Measurements from ENCODE around the gene ULBP1. TPM values are rescaled to one million over a fixed set of nuclear protein-coding genes. Genes with fewer than 3 reads are reported as not detected.
"Not testable (repeated sequence)": the region's sequence is repeated elsewhere in the genome, so short reads cannot be mapped to it uniquely, and the experiment has no call there.

Gene ULBP1
- total and polyA plus RNA-seq, 2 donors from 2014 or later: 0.47 to 0.72 TPM

DNA sequence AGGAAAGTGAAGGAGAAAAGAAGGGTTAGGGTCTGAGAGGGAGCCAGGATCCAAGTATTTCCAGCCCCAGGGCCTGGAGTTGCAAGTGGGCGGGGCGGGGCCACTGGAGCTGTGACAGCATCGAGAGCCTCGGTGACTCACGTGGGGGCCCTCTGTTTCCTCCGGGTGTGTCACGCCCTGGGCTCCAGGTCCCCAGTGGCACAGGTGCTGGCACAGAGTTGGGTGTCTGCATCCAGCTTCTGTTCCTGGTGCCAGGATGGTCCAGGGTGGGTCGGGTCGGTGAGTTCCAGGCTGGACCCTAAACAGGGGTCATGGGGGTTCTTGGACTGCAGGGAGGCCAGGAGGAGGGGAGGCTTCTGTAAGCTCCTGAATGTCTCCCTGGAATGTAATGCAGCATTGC, 44.8 kb downstream of the ULBP1 start:
- no peak overlapping the region for H3K27ac ChIP-seq (ENCODE audit: low read depth in 2 of 2, low read length in 2 of 2)
- no peaks in the 10 kb centered on the region for H3K9me3 ChIP-seq (ENCODE audit: control insufficient read depth in 2 of 3, insufficient read depth in 1 of 3, low read length in 3 of 3)
- TF ChIP-seq, protein P1, sequence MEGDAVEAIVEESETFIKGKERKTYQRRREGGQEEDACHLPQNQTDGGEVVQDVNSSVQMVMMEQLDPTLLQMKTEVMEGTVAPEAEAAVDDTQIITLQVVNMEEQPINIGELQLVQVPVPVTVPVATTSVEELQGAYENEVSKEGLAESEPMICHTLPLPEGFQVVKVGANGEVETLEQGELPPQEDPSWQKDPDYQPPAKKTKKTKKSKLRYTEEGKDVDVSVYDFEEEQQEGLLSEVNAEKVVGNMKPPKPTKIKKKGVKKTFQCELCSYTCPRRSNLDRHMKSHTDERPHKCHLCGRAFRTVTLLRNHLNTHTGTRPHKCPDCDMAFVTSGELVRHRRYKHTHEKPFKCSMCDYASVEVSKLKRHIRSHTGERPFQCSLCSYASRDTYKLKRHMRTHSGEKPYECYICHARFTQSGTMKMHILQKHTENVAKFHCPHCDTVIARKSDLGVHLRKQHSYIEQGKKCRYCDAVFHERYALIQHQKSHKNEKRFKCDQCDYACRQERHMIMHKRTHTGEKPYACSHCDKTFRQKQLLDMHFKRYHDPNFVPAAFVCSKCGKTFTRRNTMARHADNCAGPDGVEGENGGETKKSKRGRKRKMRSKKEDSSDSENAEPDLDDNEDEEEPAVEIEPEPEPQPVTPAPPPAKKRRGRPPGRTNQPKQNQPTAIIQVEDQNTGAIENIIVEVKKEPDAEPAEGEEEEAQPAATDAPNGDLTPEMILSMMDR (IDR thresholded peaks at IDR 0.05; ENCODE audit: borderline replicate concordance, extremely low read depth, insufficient read depth): no peak
- FAIRE-seq (no peak), DNase-seq (no peak)
- no peak overlapping the region for H3K4me3 ChIP-seq (ENCODE audit: low read length in 3 of 3)
- no peak overlapping the region for H3K9ac ChIP-seq (ENCODE audit: low read length in 3 of 3)
- peaks cover 32% of the 10 kb centered on the region for H3K27me3 ChIP-seq (ENCODE audit: control insufficient read depth, insufficient read depth, low read length)
- intact Hi-C loops (cut with DNase I): loop anchor here (5.0 kb wide), 1 partner anchor 71 kb away; no protein-coding TSS in a partner anchor
- peaks cover 0 to 6% (median 0%) of the 10 kb centered on the region in 3 donors for H3K4me1 ChIP-seq (ENCODE audit: control insufficient read depth in 2 of 3, insufficient read depth in 2 of 3, low read depth in 1 of 3, low read length in 3 of 3)
- no peaks in the 10 kb centered on the region for H3K36me3 ChIP-seq (ENCODE audit: control insufficient read depth in 2 of 3, insufficient read depth in 3 of 3, low read length in 3 of 3)

DNA sequence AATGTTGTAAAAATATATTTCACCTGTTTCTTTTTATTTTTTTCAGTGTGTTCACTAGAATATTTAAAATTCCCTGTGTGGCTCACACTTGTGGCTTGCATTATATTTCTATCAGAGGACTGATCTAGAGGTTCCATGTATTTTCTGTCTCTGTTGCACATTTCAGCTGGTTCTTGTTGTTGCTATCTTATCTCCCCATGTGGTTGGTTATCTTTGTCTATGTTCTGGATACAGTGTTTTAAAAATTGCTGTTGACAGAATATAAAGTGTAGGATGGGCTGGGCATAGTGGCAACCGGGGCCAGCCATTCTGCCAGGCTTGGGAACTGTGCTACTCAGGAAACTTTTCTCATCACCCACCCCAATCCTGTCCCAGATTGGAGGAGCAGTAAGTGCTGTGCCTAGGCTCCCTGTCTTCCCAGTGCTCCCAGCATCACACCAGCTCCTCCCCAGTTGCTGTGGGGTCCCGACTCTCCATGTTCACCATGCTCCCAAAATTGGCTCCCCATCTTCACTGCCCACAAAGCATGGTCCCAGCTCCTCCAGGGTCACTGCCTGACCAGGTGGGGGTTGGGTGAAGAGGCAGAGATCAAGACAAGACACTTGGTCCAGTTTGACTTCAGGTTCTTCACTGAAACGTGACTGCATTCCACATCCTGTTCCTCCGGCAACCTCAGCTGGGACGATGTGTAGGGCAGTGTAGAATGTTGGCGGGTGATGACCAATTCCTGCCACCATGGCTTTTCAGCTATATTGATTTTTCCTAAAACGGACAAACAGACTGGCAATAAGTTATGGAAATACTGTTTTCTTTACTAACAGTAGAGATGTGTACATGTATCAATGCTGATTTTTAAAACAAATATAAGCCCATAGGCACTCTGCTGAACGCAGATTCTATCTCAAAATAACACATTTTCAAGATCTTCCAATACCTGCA, 49.4 kb downstream of the ULBP1 start:
- intact Hi-C loops (cut with DNase I); H3K27ac ChIP-seq (ENCODE audit: low read depth in 2 of 2, low read length in 2 of 2); H3K4me1 ChIP-seq (ENCODE audit: control insufficient read depth in 2 of 3, insufficient read depth in 2 of 3, low read depth in 1 of 3, low read length in 3 of 3); DNase-seq; H3K9me3 ChIP-seq (ENCODE audit: control insufficient read depth in 2 of 3, insufficient read depth in 1 of 3, low read length in 3 of 3); H3K9ac ChIP-seq (ENCODE audit: low read length in 3 of 3); FAIRE-seq; H3K36me3 ChIP-seq (ENCODE audit: control insufficient read depth in 2 of 3, insufficient read depth in 3 of 3, low read length in 3 of 3); H3K4me3 ChIP-seq (ENCODE audit: low read length in 3 of 3): not testable (repeated sequence)
- peaks cover 48% of the 10 kb centered on the region for H3K27me3 ChIP-seq (ENCODE audit: control insufficient read depth, insufficient read depth, low read length)

DNA sequence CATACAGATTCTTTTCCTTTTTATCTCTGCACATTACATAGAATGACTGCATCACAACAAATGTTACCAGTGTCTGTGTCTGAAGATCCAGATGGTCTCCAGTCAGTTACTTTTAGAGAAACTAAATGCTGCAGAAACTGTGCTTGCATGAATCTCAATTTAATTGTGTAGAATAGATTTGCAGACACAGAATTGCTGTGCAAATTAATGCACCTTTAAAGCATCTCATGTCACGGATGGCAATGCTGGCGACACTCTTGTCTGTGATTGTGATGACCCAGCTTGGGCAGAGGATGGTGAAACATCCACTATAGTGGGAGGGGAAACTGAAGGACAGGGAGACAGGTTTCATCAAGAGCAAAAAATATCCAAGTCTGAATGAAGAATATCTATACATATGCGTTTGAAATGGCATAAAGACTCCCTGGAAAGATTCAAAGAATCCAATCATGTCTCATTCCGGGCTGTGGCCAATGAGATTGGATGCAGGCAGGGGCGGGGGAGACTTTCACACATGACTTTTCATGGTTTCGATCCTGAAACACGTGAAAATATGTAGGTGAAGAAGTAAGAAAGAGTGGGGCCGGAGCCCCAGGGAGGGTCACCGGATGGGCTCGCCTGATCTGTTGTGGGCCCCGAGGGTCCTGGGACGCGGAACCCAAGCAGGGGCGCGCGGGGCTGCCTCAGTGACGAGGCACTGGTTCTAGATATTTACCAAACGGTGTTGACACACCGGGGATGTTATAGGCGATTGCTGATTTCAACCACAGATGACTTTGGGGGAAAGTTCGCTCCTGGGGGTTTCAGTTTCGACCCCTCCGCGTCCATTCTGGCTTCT, 50.3 kb downstream of the ULBP1 start:
- H3K27ac ChIP-seq (ENCODE audit: low read depth in 2 of 2, low read length in 2 of 2); H3K9ac ChIP-seq (ENCODE audit: low read length in 3 of 3); H3K4me1 ChIP-seq (ENCODE audit: control insufficient read depth in 2 of 3, insufficient read depth in 2 of 3, low read depth in 1 of 3, low read length in 3 of 3); FAIRE-seq; intact Hi-C loops (cut with DNase I); H3K9me3 ChIP-seq (ENCODE audit: control insufficient read depth in 2 of 3, insufficient read depth in 1 of 3, low read length in 3 of 3); DNase-seq; H3K4me3 ChIP-seq (ENCODE audit: low read length in 3 of 3); H3K36me3 ChIP-seq (ENCODE audit: control insufficient read depth in 2 of 3, insufficient read depth in 3 of 3, low read length in 3 of 3): not testable (repeated sequence)
- H3K27me3 ChIP-seq (ENCODE audit: control insufficient read depth, insufficient read depth, low read length): peaks cover 44% of the 10 kb centered on the region

DNA sequence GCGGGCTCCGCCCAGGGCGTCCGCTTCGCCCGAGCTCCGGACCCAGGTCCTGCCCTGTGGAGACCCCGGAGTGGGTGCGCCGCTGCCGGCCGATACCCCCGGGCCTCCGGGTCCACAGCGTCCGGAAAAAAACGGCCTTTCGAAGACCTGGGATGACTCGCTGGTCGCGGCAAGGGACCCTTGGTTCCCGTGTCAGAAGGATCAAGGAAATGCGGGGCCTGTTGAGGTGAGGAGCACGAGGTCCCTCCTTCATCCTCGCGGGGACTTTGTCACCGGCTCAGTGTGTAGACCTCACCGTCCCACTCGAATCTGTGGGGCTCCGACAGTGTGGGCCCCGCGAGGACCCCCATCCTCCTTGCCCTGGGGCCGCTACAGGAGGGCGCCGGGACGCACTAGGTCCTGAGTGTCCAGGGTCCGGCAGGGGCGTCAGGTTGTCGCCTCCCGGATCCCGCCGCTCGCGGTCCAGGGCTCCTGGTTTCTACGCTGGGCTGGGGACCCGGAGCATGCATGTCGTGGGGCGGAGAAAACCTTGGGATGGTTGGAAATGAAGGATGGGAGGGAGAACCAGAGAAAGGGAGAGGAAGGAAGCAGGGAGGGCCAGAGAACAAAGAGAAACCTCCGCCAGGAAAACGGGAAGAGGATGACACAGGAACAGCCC, 51.0 kb downstream of the ULBP1 start:
- H3K9me3 ChIP-seq (ENCODE audit: control insufficient read depth in 2 of 3, insufficient read depth in 1 of 3, low read length in 3 of 3); H3K27ac ChIP-seq (ENCODE audit: low read depth in 2 of 2, low read length in 2 of 2); FAIRE-seq; H3K4me1 ChIP-seq (ENCODE audit: control insufficient read depth in 2 of 3, insufficient read depth in 2 of 3, low read depth in 1 of 3, low read length in 3 of 3); H3K4me3 ChIP-seq (ENCODE audit: low read length in 3 of 3); H3K36me3 ChIP-seq (ENCODE audit: control insufficient read depth in 2 of 3, insufficient read depth in 3 of 3, low read length in 3 of 3); DNase-seq; H3K9ac ChIP-seq (ENCODE audit: low read length in 3 of 3): not testable (repeated sequence)
- intact Hi-C loops (cut with DNase I): loop anchor here (5.0 kb wide), 1 partner anchor 82 kb away; no protein-coding TSS in a partner anchor
- peaks cover 40% of the 10 kb centered on the region for H3K27me3 ChIP-seq (ENCODE audit: control insufficient read depth, insufficient read depth, low read length)

DNA sequence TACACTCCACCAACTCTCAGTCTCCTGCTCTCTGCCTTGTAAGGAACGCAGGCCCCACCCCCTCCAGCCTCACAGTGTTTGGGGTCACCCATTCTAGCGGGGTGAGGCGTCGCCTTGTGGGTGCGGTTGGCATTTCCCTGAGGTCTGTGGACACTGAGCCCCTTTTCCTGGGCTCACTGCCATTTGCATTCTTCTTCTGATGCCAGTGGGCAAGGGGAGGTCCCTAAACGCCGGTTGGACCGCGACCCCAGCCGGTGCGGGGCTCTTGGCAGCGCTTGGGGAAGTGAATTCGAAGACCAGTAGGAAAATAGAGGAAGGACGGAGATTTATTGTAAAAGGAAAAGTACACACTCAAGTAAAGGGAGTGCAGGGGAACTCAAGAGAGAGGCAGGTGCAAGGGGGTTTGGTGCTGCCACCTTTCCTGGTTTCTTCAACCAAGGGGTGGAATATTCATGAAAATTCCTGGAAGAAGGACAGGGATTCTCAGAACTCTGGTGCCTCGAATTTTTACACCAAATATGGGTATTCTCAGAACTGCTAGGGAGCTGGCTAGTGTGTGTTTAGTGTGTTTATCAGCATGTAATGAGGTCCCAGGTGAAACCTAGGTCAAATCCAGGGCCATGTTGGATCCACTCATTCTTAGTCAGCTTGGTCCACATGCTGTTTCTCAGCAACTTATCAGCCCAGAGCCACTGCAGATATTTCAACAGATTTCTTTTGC, 51.7 kb downstream of the ULBP1 start:
- FAIRE-seq; H3K9ac ChIP-seq (ENCODE audit: low read length in 3 of 3); DNase-seq; H3K4me3 ChIP-seq (ENCODE audit: low read length in 3 of 3); H3K36me3 ChIP-seq (ENCODE audit: control insufficient read depth in 2 of 3, insufficient read depth in 3 of 3, low read length in 3 of 3); H3K4me1 ChIP-seq (ENCODE audit: control insufficient read depth in 2 of 3, insufficient read depth in 2 of 3, low read depth in 1 of 3, low read length in 3 of 3); H3K9me3 ChIP-seq (ENCODE audit: control insufficient read depth in 2 of 3, insufficient read depth in 1 of 3, low read length in 3 of 3); H3K27ac ChIP-seq (ENCODE audit: low read depth in 2 of 2, low read length in 2 of 2): not testable (repeated sequence)
- intact Hi-C loops (cut with DNase I): loop anchor here (5.0 kb wide), 1 partner anchor 83 kb away; no protein-coding TSS in a partner anchor
- peaks cover 35% of the 10 kb centered on the region for H3K27me3 ChIP-seq (ENCODE audit: control insufficient read depth, insufficient read depth, low read length)
